ENCODE data around the gene IL10. TPM values are rescaled to one million over a fixed set of nuclear protein-coding genes. Genes with fewer than 3 reads are reported as not detected.

The IL10 gene
- total and polyA plus RNA-seq, 2 donors from 2014 or later, result 0.49 to 2.5 TPM

GRCh38 chr1:206808615-206809014, 36.3 kb upstream of the IL10 start:
- Histone ChIP-seq H3K4me1 (ENCODE audit: control insufficient read depth in 2 of 3, insufficient read depth in 2 of 3, low read depth in 1 of 3, low read length in 3 of 3) (no peaks in the 10 kb centered on the region), H3K27ac (ENCODE audit: low read depth in 2 of 2, low read length in 2 of 2) (no peak overlapping the region), H3K27me3 (ENCODE audit: control insufficient read depth, insufficient read depth, low read length) (no peaks in the 10 kb centered on the region), H3K4me3 (ENCODE audit: low read length in 3 of 3) (no peak overlapping the region), H3K9me3 (ENCODE audit: control insufficient read depth in 2 of 3, insufficient read depth in 1 of 3, low read length in 3 of 3) (peaks cover 0 to 7% (median 0%) of the 10 kb centered on the region in 3 donors), H3K9ac (ENCODE audit: low read length in 3 of 3) (no peak overlapping the region), H3K36me3 (ENCODE audit: control insufficient read depth in 2 of 3, insufficient read depth in 3 of 3, low read length in 3 of 3) (no peaks in the 10 kb centered on the region)
- DNase-seq (peak in 4 of 5 donors; percentile 19 to 54 (median 50)), FAIRE-seq (no peak)
- TF ChIP-seq CTCF (IDR thresholded peaks at IDR 0.05; ENCODE audit: borderline replicate concordance, extremely low read depth, insufficient read depth), result peak; percentile 20
- intact Hi-C loops (cut with DNase I), result no loop called here

- TF ChIP-seq CTCF (IDR thresholded peaks at IDR 0.05; ENCODE audit: borderline replicate concordance, extremely low read depth, insufficient read depth), result no peak
- H3K4me3 ChIP-seq (ENCODE audit: low read length in 3 of 3), result no peak overlapping the region
- H3K9ac ChIP-seq (ENCODE audit: low read length in 3 of 3), result no peak overlapping the region
- H3K27me3 ChIP-seq (ENCODE audit: control insufficient read depth, insufficient read depth, low read length), result no peaks in the 10 kb centered on the region
- intact Hi-C loops (cut with DNase I), result no loop called here
- no peaks in the 10 kb centered on the region for H3K4me1 ChIP-seq (ENCODE audit: control insufficient read depth in 2 of 3, insufficient read depth in 2 of 3, low read depth in 1 of 3, low read length in 3 of 3)
- no peaks in the 10 kb centered on the region for H3K9me3 ChIP-seq (ENCODE audit: control insufficient read depth in 2 of 3, insufficient read depth in 1 of 3, low read length in 3 of 3)
- FAIRE-seq (no peak), DNase-seq (no peak)
- no peak overlapping the region for H3K27ac ChIP-seq (ENCODE audit: low read depth in 2 of 2, low read length in 2 of 2)
- H3K36me3 ChIP-seq (ENCODE audit: control insufficient read depth in 2 of 3, insufficient read depth in 3 of 3, low read length in 3 of 3), result no peaks in the 10 kb centered on the region
Observed at GRCh38 chr1:206805357-206805756, 33.1 kb upstream of the IL10 start.

GRCh38 chr1:206804156-206804737, 32.0 kb upstream of the IL10 start:
- H3K27me3 ChIP-seq (ENCODE audit: control insufficient read depth, insufficient read depth, low read length), result no peaks in the 10 kb centered on the region
- H3K9ac ChIP-seq (ENCODE audit: low read length in 3 of 3), result no peak overlapping the region
- no peaks in the 10 kb centered on the region for H3K4me1 ChIP-seq (ENCODE audit: control insufficient read depth in 2 of 3, insufficient read depth in 2 of 3, low read depth in 1 of 3, low read length in 3 of 3)
- FAIRE-seq, result no peak
- no peak overlapping the region for H3K27ac ChIP-seq (ENCODE audit: low read depth in 2 of 2, low read length in 2 of 2)
- no peak for DNase-seq
- intact Hi-C loops (cut with DNase I), result no loop called here
- no peak for TF ChIP-seq CTCF (IDR thresholded peaks at IDR 0.05; ENCODE audit: borderline replicate concordance, extremely low read depth, insufficient read depth)
- H3K9me3 ChIP-seq (ENCODE audit: control insufficient read depth in 2 of 3, insufficient read depth in 1 of 3, low read length in 3 of 3), result no peaks in the 10 kb centered on the region
- H3K4me3 ChIP-seq (ENCODE audit: low read length in 3 of 3), result no peak overlapping the region
- no peaks in the 10 kb centered on the region for H3K36me3 ChIP-seq (ENCODE audit: control insufficient read depth in 2 of 3, insufficient read depth in 3 of 3, low read length in 3 of 3)

- no peak overlapping the region for H3K27ac ChIP-seq (ENCODE audit: low read depth in 2 of 2, low read length in 2 of 2)
- no peak for DNase-seq
- intact Hi-C loops (cut with DNase I), result no loop called here
Observed at GRCh38 chr1:206803221-206803730, 31.0 kb upstream of the IL10 start.

More at GRCh38 chr1:206803221-206803730, 31.0 kb upstream of the IL10 start:
- no peak for TF ChIP-seq CTCF (IDR thresholded peaks at IDR 0.05; ENCODE audit: borderline replicate concordance, extremely low read depth, insufficient read depth)
- Histone ChIP-seq H3K4me1 (ENCODE audit: control insufficient read depth in 2 of 3, insufficient read depth in 2 of 3, low read depth in 1 of 3, low read length in 3 of 3) (no peaks in the 10 kb centered on the region), H3K27me3 (ENCODE audit: control insufficient read depth, insufficient read depth, low read length) (no peaks in the 10 kb centered on the region), H3K4me3 (ENCODE audit: low read length in 3 of 3) (no peak overlapping the region), H3K9ac (ENCODE audit: low read length in 3 of 3) (no peak overlapping the region), H3K9me3 (ENCODE audit: control insufficient read depth in 2 of 3, insufficient read depth in 1 of 3, low read length in 3 of 3) (no peaks in the 10 kb centered on the region), H3K36me3 (ENCODE audit: control insufficient read depth in 2 of 3, insufficient read depth in 3 of 3, low read length in 3 of 3) (no peaks in the 10 kb centered on the region)
- no peak for FAIRE-seq

Data from kidney (tissue), 14 donors.